ENCODE results near the gene NOTCH1.

NOTCH1 gene

DNA sequence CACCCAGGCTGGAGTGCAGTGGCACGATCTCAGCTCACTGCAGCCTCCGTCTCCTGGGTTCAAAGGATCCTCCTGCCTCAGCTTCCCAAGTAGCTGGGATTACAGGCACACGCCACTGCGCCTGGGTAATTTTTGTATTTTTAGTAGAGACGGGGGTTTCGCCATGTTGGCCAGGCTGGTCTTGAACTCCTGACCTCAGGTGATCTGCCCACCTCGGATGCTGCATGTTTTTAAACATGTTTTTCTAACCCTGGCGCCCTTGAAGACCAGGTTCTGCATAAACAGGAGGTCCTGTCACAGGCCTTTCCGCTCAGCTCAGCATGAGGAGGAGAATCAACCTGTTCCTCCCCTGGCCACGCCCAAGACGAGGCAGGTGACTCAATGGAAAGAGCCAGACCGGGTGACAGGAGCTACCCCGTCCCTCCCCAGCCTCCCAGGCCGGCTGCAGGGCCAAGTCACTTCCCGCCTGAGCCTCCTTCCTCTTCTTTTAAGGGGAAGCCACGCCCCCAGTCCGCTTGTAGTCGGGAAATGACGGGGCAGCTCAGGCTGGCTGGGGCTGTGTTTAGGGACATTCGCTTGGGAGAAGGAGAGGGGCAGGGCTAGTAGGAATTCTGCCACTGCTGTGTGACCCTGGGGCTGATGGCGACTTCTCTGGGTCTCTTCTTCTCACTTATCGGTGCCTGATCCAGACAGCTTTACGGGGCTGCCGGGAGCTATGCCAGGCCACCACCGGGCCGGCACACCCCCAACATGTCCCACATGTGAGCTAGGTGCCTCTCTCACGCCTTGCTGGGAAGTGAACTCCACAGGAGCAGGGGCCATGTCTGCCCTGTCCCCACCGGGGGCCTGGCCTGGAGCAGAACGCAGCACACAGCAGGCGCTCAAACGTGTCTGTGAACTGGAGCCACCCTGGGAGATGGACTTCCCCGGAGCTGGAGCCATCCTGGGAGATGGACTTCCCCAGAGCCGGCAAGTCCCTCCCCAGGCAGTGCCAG, 6.1 kb downstream of the NOTCH1 start:
- H2BK15ac ChIP-seq (replicated peaks; ENCODE audit: low read depth): no peak overlapping the region
- no peak overlapping the region for H3K4me2 ChIP-seq (ENCODE audit: low read length)
- H2AK5ac ChIP-seq (ENCODE audit: low read length): no peak overlapping the region
- no peak overlapping the region for H3K9ac ChIP-seq (ENCODE audit: low read length)
- no peaks in the 10 kb centered on the region for H3K27me3 ChIP-seq (ENCODE audit: insufficient read depth, low read length, poor library complexity)
- no peaks in the 10 kb centered on the region for H3K36me3 ChIP-seq (ENCODE audit: control insufficient read depth, insufficient read depth, low read length)
- no peak overlapping the region for H3K56ac ChIP-seq (ENCODE audit: low read length)
- H2BK5ac ChIP-seq (ENCODE audit: low read length): no peak overlapping the region
- no CpG with 5 or more reads among the region's 33 CpGs for WGBS (ENCODE audit: extremely low coverage, insufficient coverage, low lambda C conversion rate)
- no peak overlapping the region for H3K27ac ChIP-seq (ENCODE audit: low read depth, low read length)
- H3K23ac ChIP-seq (ENCODE audit: low read length): no peak overlapping the region
- peaks cover 2% of the 10 kb centered on the region for H3K4me1 ChIP-seq (ENCODE audit: control insufficient read depth, low read depth, low read length)
- H3K4ac ChIP-seq (ENCODE audit: low read depth, low read length): no peak overlapping the region
- peaks cover 25% of the 10 kb centered on the region for H3K79me2 ChIP-seq (ENCODE audit: control insufficient read depth, insufficient read depth, low read length)
- peaks cover 11% of the 10 kb centered on the region for H3K79me1 ChIP-seq (ENCODE audit: low read length)
- no peak overlapping the region for H3K4me3 ChIP-seq (ENCODE audit: low read length)
- H3K18ac ChIP-seq (ENCODE audit: low read length): no peak overlapping the region
- H4K5ac ChIP-seq (ENCODE audit: low read length): no peak overlapping the region
- no peak overlapping the region for H2BK120ac ChIP-seq (ENCODE audit: low read depth, low read length)
- DNase-seq: peak; percentile 79
- H4K8ac ChIP-seq (ENCODE audit: low read depth, low read length): no peak overlapping the region

- Histone ChIP-seq H2BK120ac (ENCODE audit: low read depth, low read length) (no peak overlapping the region), H3K27ac (ENCODE audit: low read depth, low read length) (no peak overlapping the region), H3K18ac (ENCODE audit: low read length) (no peak overlapping the region), H3K27me3 (ENCODE audit: insufficient read depth, low read length, poor library complexity) (no peaks in the 10 kb centered on the region), H3K4me1 (ENCODE audit: control insufficient read depth, low read depth, low read length) (no peaks in the 10 kb centered on the region), H3K9ac (ENCODE audit: low read length) (no peak overlapping the region), H3K79me2 (ENCODE audit: control insufficient read depth, insufficient read depth, low read length) (peaks cover 19% of the 10 kb centered on the region), H4K8ac (ENCODE audit: low read depth, low read length) (no peak overlapping the region), H3K56ac (ENCODE audit: low read length) (no peak overlapping the region), H3K4me2 (ENCODE audit: low read length) (no peak overlapping the region), H3K4ac (ENCODE audit: low read depth, low read length) (no peak overlapping the region), H3K23ac (ENCODE audit: low read length) (no peak overlapping the region), H4K5ac (ENCODE audit: low read length) (no peak overlapping the region), H3K36me3 (ENCODE audit: control insufficient read depth, insufficient read depth, low read length) (no peaks in the 10 kb centered on the region), H2BK5ac (ENCODE audit: low read length) (no peak overlapping the region), H3K79me1 (ENCODE audit: low read length) (peaks cover 9% of the 10 kb centered on the region), H3K4me3 (ENCODE audit: low read length) (no peak overlapping the region), H2BK15ac (replicated peaks; ENCODE audit: low read depth) (no peak overlapping the region), H2AK5ac (ENCODE audit: low read length) (no peak overlapping the region)
- no peak for DNase-seq
- no CpG with 5 or more reads among the region's 24 CpGs for WGBS (ENCODE audit: extremely low coverage, insufficient coverage, low lambda C conversion rate)
Measured at GRCh38 chr9:136538599-136539426, 7.0 kb downstream of the NOTCH1 start.

DNA sequence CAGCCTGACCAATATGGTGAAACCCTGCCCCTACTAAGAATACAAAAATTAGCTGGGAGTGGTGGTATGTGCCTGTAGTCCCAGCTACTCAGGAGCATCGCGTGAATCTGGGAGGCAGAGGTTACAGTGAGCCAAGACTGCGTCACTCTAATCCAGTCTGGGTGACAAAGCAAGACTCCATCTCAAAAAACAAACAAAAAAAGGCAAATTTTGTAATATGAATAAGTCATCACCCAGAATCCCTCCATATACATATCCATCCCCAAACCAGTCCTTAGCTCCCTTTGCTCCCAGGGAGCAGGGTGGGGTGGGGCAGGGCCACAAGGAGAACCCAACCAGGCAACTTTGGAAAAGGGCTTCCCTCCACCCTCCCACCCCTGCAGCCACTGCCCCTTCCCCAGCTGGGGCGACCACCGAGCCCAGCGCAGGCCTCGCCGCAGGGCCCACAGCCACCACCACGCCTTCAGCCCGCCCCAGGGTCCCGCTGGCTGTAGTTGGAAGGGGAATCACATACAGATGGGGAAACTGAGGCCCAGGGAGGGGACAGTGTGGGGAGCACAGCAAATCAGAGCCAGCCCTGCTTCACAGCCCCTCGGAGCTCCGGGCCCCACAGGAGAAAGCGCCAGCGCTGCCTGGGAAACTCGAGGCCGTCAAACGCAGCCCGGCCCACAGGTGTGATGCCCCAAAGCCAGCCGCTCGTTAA, 7.8 kb downstream of the NOTCH1 start:
- Histone ChIP-seq H3K9ac (ENCODE audit: low read length) (no peak overlapping the region), H4K5ac (ENCODE audit: low read length) (no peak overlapping the region), H3K4me2 (ENCODE audit: low read length) (no peak overlapping the region), H2AK5ac (ENCODE audit: low read length) (no peak overlapping the region), H3K23ac (ENCODE audit: low read length) (no peak overlapping the region), H3K27ac (ENCODE audit: low read depth, low read length) (no peak overlapping the region), H4K8ac (ENCODE audit: low read depth, low read length) (no peak overlapping the region), H3K4ac (ENCODE audit: low read depth, low read length) (no peak overlapping the region), H3K4me3 (ENCODE audit: low read length) (no peak overlapping the region), H3K79me1 (ENCODE audit: low read length) (peaks cover 6% of the 10 kb centered on the region), H3K56ac (ENCODE audit: low read length) (no peak overlapping the region), H2BK120ac (ENCODE audit: low read depth, low read length) (no peak overlapping the region), H2BK5ac (ENCODE audit: low read length) (no peak overlapping the region), H3K27me3 (ENCODE audit: insufficient read depth, low read length, poor library complexity) (no peaks in the 10 kb centered on the region), H3K36me3 (ENCODE audit: control insufficient read depth, insufficient read depth, low read length) (no peaks in the 10 kb centered on the region), H3K79me2 (ENCODE audit: control insufficient read depth, insufficient read depth, low read length) (peaks cover 12% of the 10 kb centered on the region), H3K18ac (ENCODE audit: low read length) (no peak overlapping the region), H2BK15ac (replicated peaks; ENCODE audit: low read depth) (no peak overlapping the region), H3K4me1 (ENCODE audit: control insufficient read depth, low read depth, low read length) (no peaks in the 10 kb centered on the region)
- no CpG with 5 or more reads among the region's 21 CpGs for WGBS (ENCODE audit: extremely low coverage, insufficient coverage, low lambda C conversion rate)
- DNase-seq: no peak

DNA sequence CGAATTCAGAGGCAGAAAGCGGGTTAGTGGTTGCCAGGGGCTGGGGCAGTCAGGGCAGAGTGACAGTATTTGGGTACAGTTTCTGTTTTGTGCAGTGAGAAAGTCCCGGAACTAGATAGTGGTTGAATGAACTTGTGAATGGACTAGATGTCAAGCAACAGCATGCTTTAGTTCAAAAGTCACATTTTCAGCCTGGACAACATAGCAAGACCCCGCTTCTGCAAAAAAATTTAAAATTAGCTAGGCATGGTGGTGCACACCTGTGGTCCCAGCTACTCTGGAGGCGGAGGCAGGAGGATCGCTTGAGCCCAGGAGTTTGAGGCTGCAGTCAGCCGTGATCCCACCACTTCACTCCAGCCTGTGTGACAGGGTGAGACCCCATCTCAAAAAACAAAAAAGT, 8.4 kb downstream of the NOTCH1 start:
- Histone ChIP-seq H3K79me2 (ENCODE audit: control insufficient read depth, insufficient read depth, low read length) (peaks cover 12% of the 10 kb centered on the region), H3K18ac (ENCODE audit: low read length) (no peak overlapping the region), H3K79me1 (ENCODE audit: low read length) (peaks cover 6% of the 10 kb centered on the region), H3K23ac (ENCODE audit: low read length) (no peak overlapping the region), H3K27me3 (ENCODE audit: insufficient read depth, low read length, poor library complexity) (no peaks in the 10 kb centered on the region), H2BK15ac (replicated peaks; ENCODE audit: low read depth) (no peak overlapping the region), H4K8ac (ENCODE audit: low read depth, low read length) (no peak overlapping the region), H3K56ac (ENCODE audit: low read length) (no peak overlapping the region), H2AK5ac (ENCODE audit: low read length) (no peak overlapping the region), H3K4me1 (ENCODE audit: control insufficient read depth, low read depth, low read length) (no peaks in the 10 kb centered on the region), H3K4me3 (ENCODE audit: low read length) (no peak overlapping the region), H3K27ac (ENCODE audit: low read depth, low read length) (no peak overlapping the region), H4K5ac (ENCODE audit: low read length) (no peak overlapping the region), H3K4ac (ENCODE audit: low read depth, low read length) (no peak overlapping the region), H2BK5ac (ENCODE audit: low read length) (no peak overlapping the region), H2BK120ac (ENCODE audit: low read depth, low read length) (no peak overlapping the region), H3K4me2 (ENCODE audit: low read length) (no peak overlapping the region), H3K9ac (ENCODE audit: low read length) (no peak overlapping the region), H3K36me3 (ENCODE audit: control insufficient read depth, insufficient read depth, low read length) (no peaks in the 10 kb centered on the region)
- WGBS (ENCODE audit: extremely low coverage, insufficient coverage, low lambda C conversion rate): no CpG with 5 or more reads among the region's 7 CpGs
- no peak for DNase-seq

GRCh38 chr9:136536721-136537241, 9.1 kb downstream of the NOTCH1 start:
- no peak overlapping the region for H2AK5ac ChIP-seq (ENCODE audit: low read length)
- no peak for DNase-seq
- H3K27ac ChIP-seq (ENCODE audit: low read depth, low read length): no peak overlapping the region
- no peak overlapping the region for H3K18ac ChIP-seq (ENCODE audit: low read length)
- no peaks in the 10 kb centered on the region for H3K27me3 ChIP-seq (ENCODE audit: insufficient read depth, low read length, poor library complexity)
- H3K4me2 ChIP-seq (ENCODE audit: low read length): no peak overlapping the region
- no peaks in the 10 kb centered on the region for H3K4me1 ChIP-seq (ENCODE audit: control insufficient read depth, low read depth, low read length)
- peaks cover 6% of the 10 kb centered on the region for H3K79me1 ChIP-seq (ENCODE audit: low read length)
- H3K23ac ChIP-seq (ENCODE audit: low read length): no peak overlapping the region
- H4K8ac ChIP-seq (ENCODE audit: low read depth, low read length): no peak overlapping the region
- no peak overlapping the region for H4K5ac ChIP-seq (ENCODE audit: low read length)
- WGBS (ENCODE audit: extremely low coverage, insufficient coverage, low lambda C conversion rate): no CpG with 5 or more reads among the region's 16 CpGs
- H2BK15ac ChIP-seq (replicated peaks; ENCODE audit: low read depth): no peak overlapping the region
- H3K56ac ChIP-seq (ENCODE audit: low read length): no peak overlapping the region
- H3K36me3 ChIP-seq (ENCODE audit: control insufficient read depth, insufficient read depth, low read length): no peaks in the 10 kb centered on the region
- no peak overlapping the region for H2BK5ac ChIP-seq (ENCODE audit: low read length)
- H3K4me3 ChIP-seq (ENCODE audit: low read length): no peak overlapping the region
- no peak overlapping the region for H3K9ac ChIP-seq (ENCODE audit: low read length)
- H3K4ac ChIP-seq (ENCODE audit: low read depth, low read length): no peak overlapping the region
- H2BK120ac ChIP-seq (ENCODE audit: low read depth, low read length): no peak overlapping the region
- H3K79me2 ChIP-seq (ENCODE audit: control insufficient read depth, insufficient read depth, low read length): peaks cover 12% of the 10 kb centered on the region

Data from mesendoderm (in vitro differentiated cells).